GM18511 (cell line): ENCODE measurements around the gene CYP11A1.
A peak's percentile ranks its signal among the peaks of the same experiment; 100 is the strongest.

ENCODE experiments used
- ATAC-seq: cut with Tn5 transposase; IDR thresholded peaks from one replicate; pipeline ENCODE4 v1.9.1; 2021; ENCODE audit warnings: mild to moderate bottlenecking, moderate library complexity; ENCODE audit not compliant: unreplicated experiment

Gene CYP11A1

GRCh38 chr15:74367296-74367854 lies at the start of gene CYP11A1:
TSS of gene CYP11A1 (minus strand) at chr15:74367646. CDS start at chr15:74367585, 61 bp downstream.
- ATAC-seq, result no peak

GRCh38 chr15:74417225-74417624 lies 49.8 kb upstream of the CYP11A1 start:
- no peak for ATAC-seq

GRCh38 chr15:74415966-74416916 lies 48.8 kb upstream of the CYP11A1 start:
- ATAC-seq, result no peak

GRCh38 chr15:74414603-74415338 lies 47.3 kb upstream of the CYP11A1 start:
- ATAC-seq, result no peak

GRCh38 chr15:74414081-74414580 lies 46.7 kb upstream of the CYP11A1 start:
- ATAC-seq, result no peak

GRCh38 chr15:74413350-74414080 lies 46.1 kb upstream of the CYP11A1 start:
- ATAC-seq, result no peak

GRCh38 chr15:74412159-74412558 lies 44.7 kb upstream of the CYP11A1 start:
- ATAC-seq, result no peak

- no peak for ATAC-seq
Measured at GRCh38 chr15:74411686-74412085, 44.2 kb upstream of the CYP11A1 start.

GRCh38 chr15:74410502-74410901 lies 43.1 kb upstream of the CYP11A1 start:
- ATAC-seq, result no peak

- ATAC-seq, result no peak
Measured at GRCh38 chr15:74409225-74409624, 41.8 kb upstream of the CYP11A1 start.

- ATAC-seq, result no peak
Measured at GRCh38 chr15:74408815-74409214, 41.4 kb upstream of the CYP11A1 start.

GRCh38 chr15:74408385-74408784 lies 40.9 kb upstream of the CYP11A1 start:
- ATAC-seq, result no peak

GRCh38 chr15:74406992-74407705 lies 39.7 kb upstream of the CYP11A1 start:
- no peak for ATAC-seq

- no peak for ATAC-seq
Measured at GRCh38 chr15:74406517-74406916, 39.1 kb upstream of the CYP11A1 start.

GRCh38 chr15:74405823-74406222 lies 38.4 kb upstream of the CYP11A1 start:
- ATAC-seq, result no peak

GRCh38 chr15:74403991-74404563 lies 36.6 kb upstream of the CYP11A1 start:
- ATAC-seq, result peak; percentile 37

GRCh38 chr15:74403588-74403919 lies 36.1 kb upstream of the CYP11A1 start:
- ATAC-seq, result peak; percentile 22

GRCh38 chr15:74402873-74403587 lies 35.6 kb upstream of the CYP11A1 start:
- ATAC-seq, result peak; percentile 45

GRCh38 chr15:74402337-74402841 lies 34.9 kb upstream of the CYP11A1 start:
- no peak for ATAC-seq
